ENCODE data around the gene STOML2. TPM values are rescaled to one million over a fixed set of nuclear protein-coding genes. Genes with fewer than 3 reads are reported as not detected.

STOML2 gene
- total RNA-seq, 4 donors from 2014 or later: 117 to 168 (median 158) TPM

GRCh38 chr9:35069020-35069419 lies 33.9 kb downstream of the STOML2 start:
- H3K27me3 ChIP-seq: no peaks in the 10 kb centered on the region
- peak overlapping the region; percentile 12 to 99 (median 94) for H3K27ac ChIP-seq
- no peaks in the 10 kb centered on the region for H3K9me3 ChIP-seq
- in situ Hi-C loops (cut with MboI; ENCODE audit: low sequenced_read_pairs in 4 of 4): no loop called here
- DNase-seq (no peak), ATAC-seq (no peak)
- H3K4me1 ChIP-seq: peaks cover 29 to 38% of the 10 kb centered on the region in 2 donors
- H3K36me3 ChIP-seq: peaks cover 4 to 43% of the 10 kb centered on the region in 2 donors
- intact Hi-C loops (cut with DNase I; ENCODE audit: low total_unique reads): no loop called here
- no peak for TF ChIP-seq CTCF (IDR thresholded peaks at IDR 0.05 in 4 of 5, conservative IDR thresholded peaks at IDR 0.05 in 1 of 5)
- TF ChIP-seq POLR2A (IDR thresholded peaks at IDR 0.05): no peak
- H3K4me3 ChIP-seq: peak overlapping the region in 1 of 4 donors; percentile 93

- H3K27me3 ChIP-seq: no peaks in the 10 kb centered on the region
- TF ChIP-seq POLR2A (IDR thresholded peaks at IDR 0.05): no peak
- TF ChIP-seq CTCF (IDR thresholded peaks at IDR 0.05 in 4 of 5, conservative IDR thresholded peaks at IDR 0.05 in 1 of 5): no peak
- H3K36me3 ChIP-seq: peaks cover 21 to 63% of the 10 kb centered on the region in 2 donors
- H3K27ac ChIP-seq: peak overlapping the region in 1 of 4 donors; percentile 18
- peaks cover 29 to 33% of the 10 kb centered on the region in 2 donors for H3K4me1 ChIP-seq
- ATAC-seq (no peak), DNase-seq (no peak)
- no peak overlapping the region for H3K4me3 ChIP-seq
- H3K9me3 ChIP-seq: no peaks in the 10 kb centered on the region
- in situ Hi-C loops (cut with MboI; ENCODE audit: low sequenced_read_pairs in 4 of 4) (no loop called here), intact Hi-C loops (cut with DNase I; ENCODE audit: low total_unique reads) (no loop called here)
These were observed 35.9 kb downstream of the STOML2 start for GRCh38 chr9:35067056-35067455.

- Histone ChIP-seq H3K4me1 (no peaks in the 10 kb centered on the region), H3K27ac (peak overlapping the region in 3 of 4 donors; percentile 44 to 67 (median 60)), H3K4me3 (no peak overlapping the region), H3K27me3 (no peaks in the 10 kb centered on the region), H3K36me3 (peaks cover 30 to 100% of the 10 kb centered on the region in 2 donors), H3K9me3 (no peaks in the 10 kb centered on the region)
- peak; percentile 81 to 84 for ATAC-seq
- TF ChIP-seq CTCF (IDR thresholded peaks at IDR 0.05 in 4 of 5, conservative IDR thresholded peaks at IDR 0.05 in 1 of 5) (no peak), POLR2A (IDR thresholded peaks at IDR 0.05) (no peak)
- peak in 1 of 2 donors; percentile 34 for DNase-seq
- intact Hi-C loops (cut with DNase I; ENCODE audit: low total_unique reads): loop anchor here (5.0 kb wide), 1 partner anchor 48 kb away; no protein-coding TSS in a partner anchor
- in situ Hi-C loops (cut with MboI; ENCODE audit: low sequenced_read_pairs in 4 of 4): no loop called here
These were observed 42.3 kb downstream of the STOML2 start for GRCh38 chr9:35060548-35061207.

DNA sequence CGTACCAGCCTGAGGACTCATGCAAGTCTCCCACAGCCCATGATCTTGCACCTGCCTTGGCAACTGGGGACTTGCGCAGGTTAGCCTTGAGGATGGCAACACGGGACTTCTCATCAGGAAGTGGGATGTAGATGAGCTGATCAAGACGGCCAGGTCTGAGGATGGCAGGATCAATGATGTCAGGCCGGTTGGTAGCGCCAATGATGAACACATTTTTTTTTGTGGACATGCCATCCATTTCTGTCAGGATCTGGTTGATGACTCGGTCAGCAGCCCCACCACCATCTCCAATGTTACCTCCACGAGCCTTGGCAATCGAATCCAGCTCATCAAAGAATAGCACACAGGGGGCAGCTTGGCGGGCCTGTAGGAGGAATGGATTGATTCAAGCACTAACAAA lies 43.5 kb downstream of the STOML2 start:
- intact Hi-C loops (cut with DNase I; ENCODE audit: low total_unique reads) (no loop called here), in situ Hi-C loops (cut with MboI; ENCODE audit: low sequenced_read_pairs in 4 of 4) (loop anchor here in 1 of 4 donors (10.0 kb wide), 1 partner anchor 155 kb away; no protein-coding TSS in a partner anchor)
- DNase-seq (no peak), ATAC-seq (no peak)
- H3K27me3 ChIP-seq: no peaks in the 10 kb centered on the region
- H3K9me3 ChIP-seq: no peaks in the 10 kb centered on the region
- no peak for TF ChIP-seq POLR2A (IDR thresholded peaks at IDR 0.05)
- no peak for TF ChIP-seq CTCF (IDR thresholded peaks at IDR 0.05 in 4 of 5, conservative IDR thresholded peaks at IDR 0.05 in 1 of 5)
- H3K36me3 ChIP-seq: peaks cover 35 to 100% of the 10 kb centered on the region in 2 donors
- no peak overlapping the region for H3K4me3 ChIP-seq
- H3K4me1 ChIP-seq: no peaks in the 10 kb centered on the region
- H3K27ac ChIP-seq: peak overlapping the region in 1 of 4 donors; percentile 60

All from gastrocnemius medialis (tissue), 4 donors.